T47D (cell line): ENCODE data around the gene MYO16.

ENCODE experiments used
- DNase-seq, 2 experiments: peaks; one replicate each; pipeline versions ENCODE4 v3.0.0 to v3.0.0-alpha.2; 2011 to 2012; ENCODE audit warnings: low read depth in 1 of 2, low spot score in 1 of 2
- JUND ChIP-seq: IDR thresholded peaks from 2 replicates; pipeline ENCODE4 v1.6.1; 2012; ENCODE audit warnings: low read depth
- in situ Hi-C: cut with HindIII; loops from 2 replicates; pipeline ENCODE4 v1.10.0; 2016; ENCODE audit warnings: low sequenced_read_pairs, low pct_unique_long_range_greater_than_20kb

The MYO16 gene

DNA sequence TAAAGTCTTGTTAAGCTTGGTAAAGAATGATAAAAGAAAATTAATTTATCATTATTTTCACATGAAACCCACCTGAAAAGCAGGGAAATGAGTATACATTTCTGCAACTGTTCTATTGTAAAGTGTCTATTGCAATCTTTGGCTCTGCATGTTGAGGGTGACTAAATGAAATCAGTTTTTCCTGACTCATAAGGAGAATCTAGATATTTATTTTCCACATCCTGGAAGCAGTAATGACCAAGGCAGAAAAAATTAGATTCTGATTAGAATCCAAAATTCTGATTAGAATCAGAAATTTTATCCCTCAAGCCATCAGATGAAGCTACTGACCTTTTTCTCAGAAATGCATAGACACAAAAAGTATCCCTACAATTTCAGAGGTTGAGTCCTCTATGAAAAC is 178.4 kb downstream of the MYO16 start:
- TF ChIP-seq JUND: no peak
- no peak for DNase-seq
- in situ Hi-C loops: no loop called here

- no peak for DNase-seq
- TF ChIP-seq JUND: no peak
- in situ Hi-C loops: no loop called here
These were observed 182.8 kb downstream of the MYO16 start for GRCh38 chr13:108812165-108812564.

DNA sequence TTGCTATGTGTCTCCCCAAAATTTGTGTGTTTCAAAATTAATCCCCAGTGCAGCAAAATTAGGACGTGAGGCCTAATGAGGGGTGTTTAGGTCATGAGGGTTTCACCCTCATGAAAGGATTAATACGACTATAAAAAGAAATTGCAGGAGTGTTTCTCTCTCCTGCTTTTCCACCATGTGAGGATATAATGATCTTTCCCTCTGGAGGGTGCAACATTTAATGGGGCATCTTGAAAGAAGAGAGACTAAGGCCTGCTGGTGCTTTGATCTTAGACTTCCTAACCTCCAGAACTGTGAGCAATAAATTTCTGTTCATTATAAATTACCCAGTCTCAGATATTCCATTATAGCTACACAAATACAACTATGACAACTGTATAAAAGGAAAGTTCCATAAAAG is 183.2 kb downstream of the MYO16 start:
- no peak for DNase-seq
- in situ Hi-C loops: no loop called here
- TF ChIP-seq JUND: no peak

DNA sequence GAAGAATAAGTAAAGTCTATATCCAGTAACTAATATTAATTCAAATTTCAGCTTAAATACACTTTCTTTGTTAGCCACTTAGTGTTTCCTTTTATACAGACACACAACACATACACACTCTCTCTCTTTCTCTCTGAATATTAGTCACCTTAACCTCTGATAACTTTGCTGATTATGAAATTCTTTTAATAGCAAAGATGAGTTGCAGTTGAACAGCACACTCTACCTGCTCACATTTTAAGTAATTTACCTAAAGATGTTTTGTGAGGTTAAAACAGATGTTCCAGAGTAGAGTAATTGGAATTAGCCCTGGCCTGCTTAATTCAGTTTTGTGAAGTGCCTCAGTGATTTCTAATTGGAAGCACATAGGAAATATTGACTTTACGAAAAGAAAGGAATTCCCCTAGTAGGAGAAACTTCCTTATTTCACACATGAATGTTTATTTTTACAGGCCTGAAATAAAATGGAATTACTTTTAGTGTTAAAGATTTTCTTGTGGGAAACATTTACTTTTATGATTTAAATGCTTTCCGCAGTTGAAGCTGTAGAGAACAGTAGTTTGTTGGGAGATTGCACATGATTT is 184.3 kb downstream of the MYO16 start:
- no peak for DNase-seq
- TF ChIP-seq JUND: no peak
- in situ Hi-C loops: no loop called here

GRCh38 chr13:108816375-108816774 is 187.0 kb downstream of the MYO16 start:
- DNase-seq: no peak
- in situ Hi-C loops: no loop called here

DNA sequence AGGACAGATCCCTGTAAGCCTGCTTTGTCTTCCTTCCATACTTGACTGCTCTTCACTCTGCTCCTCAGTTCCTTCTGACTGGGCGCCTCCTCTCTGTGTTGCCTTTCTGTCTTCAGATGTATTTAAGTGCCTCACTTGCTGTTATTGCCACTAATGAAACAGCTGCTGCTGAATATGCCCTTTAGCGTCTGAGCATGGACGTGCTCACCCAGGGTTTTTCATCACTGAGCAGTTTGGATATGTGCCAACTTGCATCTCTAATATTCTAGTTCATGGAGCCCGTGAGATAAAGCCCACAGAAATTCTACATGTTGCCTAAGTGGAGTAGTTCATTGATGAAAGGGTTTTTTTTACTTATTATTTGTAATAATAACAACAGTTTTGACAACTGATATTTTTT is 198.2 kb downstream of the MYO16 start:
- DNase-seq: no peak
- TF ChIP-seq JUND: no peak
- in situ Hi-C loops: no loop called here

More at GRCh38 chr13:108816375-108816774, 187.0 kb downstream of the MYO16 start:
- no peak for TF ChIP-seq JUND

- no peak for TF ChIP-seq JUND
- in situ Hi-C loops: no loop called here
- DNase-seq: no peak
These were observed 198.8 kb downstream of the MYO16 start for GRCh38 chr13:108828086-108828815.

- in situ Hi-C loops: no loop called here
- no peak for DNase-seq
- TF ChIP-seq JUND: no peak
These were observed 201.5 kb downstream of the MYO16 start for GRCh38 chr13:108830916-108831315.

DNA sequence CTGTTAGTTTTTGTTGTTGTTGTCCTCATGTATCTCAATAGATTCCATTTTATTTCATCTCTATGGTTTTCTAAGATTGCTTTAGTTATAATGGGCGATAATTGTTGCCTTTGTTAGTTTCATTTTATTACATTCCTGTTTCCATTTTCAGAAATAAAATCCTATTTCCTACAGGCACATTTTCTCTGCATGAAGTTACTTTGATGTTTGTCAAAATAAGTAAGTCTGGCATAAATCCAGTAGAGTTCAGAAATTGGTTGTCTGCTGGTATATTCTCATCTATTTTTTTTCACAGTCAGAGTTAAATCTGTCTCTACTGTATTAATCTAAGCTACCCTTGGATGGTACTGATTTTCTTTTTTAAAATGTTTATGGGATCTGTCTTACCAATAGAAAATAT is 204.1 kb downstream of the MYO16 start:
- no peak for DNase-seq
- in situ Hi-C loops: no loop called here
- no peak for TF ChIP-seq JUND

GRCh38 chr13:108834193-108834592 is 204.8 kb downstream of the MYO16 start:
- peak in 1 of 2 experiments; percentile 27 for DNase-seq
- in situ Hi-C loops: no loop called here
- no peak for TF ChIP-seq JUND

- TF ChIP-seq JUND: no peak
- no peak for DNase-seq
- in situ Hi-C loops: no loop called here
These were observed 205.7 kb downstream of the MYO16 start for GRCh38 chr13:108835083-108835482.

DNA sequence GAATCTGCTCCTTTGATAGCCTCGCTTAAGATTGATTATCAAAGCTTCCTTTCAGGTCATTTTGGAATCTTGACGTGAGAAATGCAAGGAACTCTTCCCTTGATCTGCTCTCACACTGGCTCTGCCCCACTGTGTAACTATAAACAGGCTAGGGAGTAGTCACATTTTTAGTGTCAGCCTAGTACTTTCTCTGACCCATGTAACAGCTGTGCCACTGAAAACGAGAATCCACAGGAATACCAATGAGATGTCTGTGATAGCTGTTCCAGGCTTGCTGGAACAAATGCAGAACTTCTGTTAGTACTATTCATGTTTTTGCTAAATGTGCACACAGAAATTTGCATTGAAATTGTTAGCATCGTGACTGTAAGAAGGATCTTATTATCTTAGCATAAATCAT is 221.3 kb downstream of the MYO16 start:
- no peak for DNase-seq
- no peak for TF ChIP-seq JUND

GRCh38 chr13:108851660-108852059 is 222.2 kb downstream of the MYO16 start:
- TF ChIP-seq JUND: no peak
- no peak for DNase-seq
- in situ Hi-C loops: no loop called here

More for the DNA sequence above, 221.3 kb downstream of the MYO16 start:
- in situ Hi-C loops: no loop called here
